Activated T-cell treated with anti-CD3 and anti-CD28 coated beads for 4 hours (primary cell): ENCODE measurements around the gene PIGW.

ENCODE experiments used
- DNase-seq: peaks from one replicate; pipeline ENCODE4 v3.0.0-alpha.2; 2020

Gene PIGW, protein sequence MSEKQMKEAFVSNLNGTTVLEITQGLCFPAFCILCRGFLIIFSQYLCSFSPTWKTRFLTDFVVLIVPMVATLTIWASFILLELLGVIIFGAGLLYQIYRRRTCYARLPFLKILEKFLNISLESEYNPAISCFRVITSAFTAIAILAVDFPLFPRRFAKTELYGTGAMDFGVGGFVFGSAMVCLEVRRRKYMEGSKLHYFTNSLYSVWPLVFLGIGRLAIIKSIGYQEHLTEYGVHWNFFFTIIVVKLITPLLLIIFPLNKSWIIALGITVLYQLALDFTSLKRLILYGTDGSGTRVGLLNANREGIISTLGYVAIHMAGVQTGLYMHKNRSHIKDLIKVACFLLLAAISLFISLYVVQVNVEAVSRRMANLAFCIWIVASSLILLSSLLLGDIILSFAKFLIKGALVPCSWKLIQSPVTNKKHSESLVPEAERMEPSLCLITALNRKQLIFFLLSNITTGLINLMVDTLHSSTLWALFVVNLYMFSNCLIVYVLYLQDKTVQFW

DNA sequence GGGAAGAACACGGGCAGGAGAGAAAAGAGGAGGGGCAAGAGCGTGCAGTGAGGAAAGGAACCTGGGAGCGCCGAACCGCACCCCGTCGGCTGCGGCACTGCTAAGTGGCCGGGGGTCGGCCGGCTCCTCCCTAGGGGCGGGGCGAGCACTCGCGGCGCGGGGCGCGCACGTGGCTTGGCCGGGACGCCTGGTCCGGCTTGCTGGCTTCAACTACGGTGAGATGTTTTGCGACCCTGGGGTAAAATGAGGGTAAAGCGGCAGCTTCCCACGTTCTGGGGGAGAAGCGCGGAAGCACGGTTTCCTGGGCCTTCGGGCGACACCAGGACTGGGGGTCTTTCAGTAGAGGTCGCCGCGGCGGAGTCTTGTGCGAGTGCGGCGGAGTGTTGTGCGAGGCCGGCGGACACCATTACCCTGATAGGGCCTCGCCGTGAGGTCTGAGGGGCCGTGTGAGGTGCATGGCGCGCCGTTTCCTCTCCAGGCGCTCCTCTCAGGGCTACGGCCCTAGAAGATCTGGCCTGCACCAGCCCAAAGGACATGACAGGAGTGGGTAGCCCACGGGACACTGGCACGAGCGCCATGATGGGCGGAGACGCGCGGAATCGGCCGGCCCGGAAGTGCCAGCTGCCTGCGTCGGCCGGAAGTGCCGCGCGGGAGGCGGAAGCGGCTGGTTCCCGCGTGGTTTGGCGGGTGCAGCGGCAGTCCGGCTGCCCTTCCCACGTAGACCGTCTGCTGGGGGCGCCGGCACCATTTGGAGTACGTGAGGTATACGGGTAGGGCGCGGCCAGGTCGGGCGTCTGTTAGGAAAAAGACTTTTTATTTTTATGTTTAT, at the start of gene PIGW, which contains the start of gene MYO19:
Gene PIGW, plus strand, starts transcription at position 148 of the 829 bp plus-strand sequence. CDS start 2,115 bp downstream, outside the sequence.
Gene MYO19, minus strand, starts transcription at position 29 of the 829 bp plus-strand sequence. CDS start 2,330 bp downstream, outside the sequence.
- DNase-seq = peak; percentile 76

DNA sequence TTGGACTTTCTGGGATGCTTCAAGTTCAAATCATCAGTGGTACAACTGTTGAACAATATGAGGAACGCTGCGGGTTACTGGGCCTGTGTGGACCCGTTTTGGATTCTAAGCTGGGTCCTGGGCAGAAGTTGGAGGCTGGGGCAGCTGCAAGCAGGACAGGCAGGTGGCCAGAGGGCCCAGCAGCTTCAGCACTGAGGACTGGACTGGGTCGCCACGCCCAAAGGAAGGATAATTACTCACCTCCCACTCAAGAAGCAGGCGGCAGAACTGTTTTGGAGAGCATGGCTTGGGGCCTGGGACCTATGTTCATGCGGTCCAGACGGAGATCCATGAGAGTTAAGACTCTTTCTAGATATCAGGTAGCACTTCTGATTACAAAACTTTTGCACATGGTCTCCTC, 49.8 kb upstream of the PIGW start:
- no peak for DNase-seq

DNA sequence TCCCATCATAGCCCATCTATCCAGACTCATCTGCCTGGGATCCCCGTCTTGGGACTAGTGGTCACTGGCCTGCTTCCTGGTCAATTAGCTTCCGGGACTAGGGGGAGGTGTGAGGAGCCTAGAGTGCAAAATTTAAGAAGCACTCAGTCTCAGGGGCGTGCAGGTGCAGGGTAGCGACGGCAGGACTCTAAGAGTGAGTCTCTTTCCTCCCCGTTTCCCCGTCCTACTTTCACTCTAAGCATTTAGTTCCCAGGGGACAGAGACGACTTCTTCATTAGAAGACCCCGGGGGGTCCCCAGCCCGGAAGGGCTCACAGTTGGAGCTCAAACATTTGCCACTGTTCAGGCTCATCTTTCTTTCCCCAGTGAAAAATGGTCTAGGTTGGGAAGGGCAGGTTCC, 49.0 kb upstream of the PIGW start:
- DNase-seq = no peak

DNA sequence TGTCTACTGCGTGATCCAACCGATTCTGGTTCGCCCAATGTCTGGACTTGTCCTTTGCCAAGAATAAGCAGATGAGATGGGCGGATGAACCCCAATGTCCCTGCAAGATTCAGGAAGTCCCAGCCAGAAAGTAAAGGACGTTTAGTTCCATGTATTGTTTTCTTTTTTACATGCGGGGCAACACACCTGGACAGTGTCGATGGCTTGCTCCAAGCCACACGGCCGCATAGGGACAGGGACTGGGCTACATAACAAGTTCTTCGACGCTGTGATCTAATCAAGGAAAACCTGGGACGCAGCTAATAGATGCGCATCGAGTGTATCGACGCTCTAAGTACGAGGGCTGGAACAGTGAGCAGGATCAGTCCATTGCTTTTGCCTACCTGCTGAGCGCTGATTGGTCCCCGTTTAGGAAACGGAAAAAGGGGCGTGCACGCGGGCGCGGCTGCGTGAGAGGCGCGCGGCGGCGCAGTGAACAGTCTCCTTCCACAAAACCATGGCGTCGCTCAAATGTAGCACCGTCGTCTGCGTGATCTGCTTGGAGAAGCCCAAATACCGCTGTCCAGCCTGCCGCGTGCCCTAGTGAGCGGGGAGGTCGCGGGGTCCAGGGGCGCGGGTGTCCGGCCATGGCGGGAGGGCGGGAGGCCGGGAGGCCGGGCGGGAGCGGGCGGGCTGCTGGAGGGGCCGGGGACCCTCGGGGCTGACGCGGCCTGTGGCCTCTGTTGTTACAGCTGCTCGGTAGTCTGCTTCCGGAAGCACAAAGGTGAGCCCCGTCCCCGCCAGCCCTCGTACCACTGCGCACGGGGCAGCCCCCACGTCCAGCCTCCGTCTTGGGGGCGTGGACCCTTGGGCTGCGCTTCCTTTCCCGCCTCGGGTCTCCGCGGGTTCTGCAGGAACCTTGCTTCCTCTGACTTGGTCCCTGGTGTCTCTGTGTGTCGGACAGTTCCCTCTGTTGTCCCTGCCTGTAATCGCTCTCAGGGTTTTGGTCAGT, 48.3 kb upstream of the PIGW start, which contains the start of gene ZNHIT3:
Gene ZNHIT3, plus strand, starts transcription at position 478 of the 991 bp plus-strand sequence. Its CDS starts 19 bp downstream, at position 497.
- DNase-seq = peak; percentile 81

DNA sequence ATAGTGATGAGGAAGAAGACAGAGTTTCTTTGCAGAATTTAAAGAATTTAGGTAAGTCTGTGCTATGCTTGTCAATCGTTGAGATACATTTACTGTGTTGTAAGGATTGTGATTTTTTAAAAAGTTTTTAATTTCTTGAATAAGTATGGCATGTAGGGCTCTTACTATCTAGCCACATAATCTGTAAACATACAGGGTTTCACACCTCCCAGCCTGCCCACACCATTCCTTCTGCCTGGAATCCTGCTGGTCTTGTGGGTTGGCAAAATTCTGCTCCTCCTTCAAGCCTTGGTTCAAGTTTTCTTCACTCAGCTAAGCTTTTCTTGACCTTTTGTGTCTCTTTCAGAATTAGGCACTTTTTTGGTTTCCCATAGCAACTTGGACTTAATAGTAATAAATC, 40.8 kb upstream of the PIGW start:
- DNase-seq = no peak

DNA sequence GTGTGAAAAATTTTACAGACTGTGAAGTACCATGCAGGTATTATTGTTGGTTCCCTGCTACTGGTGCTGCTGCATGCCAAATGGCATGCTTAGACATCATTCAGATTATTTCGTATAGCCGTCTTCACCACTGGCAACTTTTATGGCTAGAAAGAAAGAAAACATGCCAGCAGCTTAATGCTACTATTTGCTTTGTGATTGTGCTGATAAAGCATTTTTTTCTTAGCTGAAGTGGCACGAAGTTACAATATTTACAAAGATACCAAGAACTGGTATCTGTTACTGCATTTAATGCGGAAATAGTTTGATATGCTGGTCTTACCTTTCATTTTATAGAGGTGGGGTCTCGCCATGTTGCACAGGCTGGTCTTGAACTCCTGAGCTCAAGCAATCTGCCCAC, 40.1 kb upstream of the PIGW start:
- no peak for DNase-seq

DNA sequence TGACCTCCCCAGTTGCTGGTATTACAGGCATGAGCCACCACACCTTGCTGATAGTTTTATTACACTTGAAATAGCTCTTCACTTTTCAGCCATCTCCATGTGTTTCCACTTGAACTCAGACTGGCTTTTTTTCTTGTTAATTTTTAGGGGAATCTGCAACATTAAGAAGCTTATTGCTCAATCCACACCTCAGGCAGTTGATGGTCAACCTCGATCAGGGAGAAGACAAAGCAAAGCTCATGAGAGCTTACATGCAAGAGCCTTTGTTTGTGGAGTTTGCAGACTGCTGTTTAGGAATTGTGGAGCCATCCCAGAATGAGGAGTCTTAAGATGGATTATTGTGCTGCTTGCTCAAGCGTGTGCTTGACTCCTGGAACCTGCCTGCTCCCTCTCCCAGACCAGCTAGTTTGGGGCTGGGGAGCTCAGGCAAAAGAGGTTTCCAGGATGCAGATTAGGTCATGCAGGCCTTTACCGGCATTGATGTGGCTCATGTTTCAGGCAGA, 39.7 kb upstream of the PIGW start:
- no peak for DNase-seq

DNA sequence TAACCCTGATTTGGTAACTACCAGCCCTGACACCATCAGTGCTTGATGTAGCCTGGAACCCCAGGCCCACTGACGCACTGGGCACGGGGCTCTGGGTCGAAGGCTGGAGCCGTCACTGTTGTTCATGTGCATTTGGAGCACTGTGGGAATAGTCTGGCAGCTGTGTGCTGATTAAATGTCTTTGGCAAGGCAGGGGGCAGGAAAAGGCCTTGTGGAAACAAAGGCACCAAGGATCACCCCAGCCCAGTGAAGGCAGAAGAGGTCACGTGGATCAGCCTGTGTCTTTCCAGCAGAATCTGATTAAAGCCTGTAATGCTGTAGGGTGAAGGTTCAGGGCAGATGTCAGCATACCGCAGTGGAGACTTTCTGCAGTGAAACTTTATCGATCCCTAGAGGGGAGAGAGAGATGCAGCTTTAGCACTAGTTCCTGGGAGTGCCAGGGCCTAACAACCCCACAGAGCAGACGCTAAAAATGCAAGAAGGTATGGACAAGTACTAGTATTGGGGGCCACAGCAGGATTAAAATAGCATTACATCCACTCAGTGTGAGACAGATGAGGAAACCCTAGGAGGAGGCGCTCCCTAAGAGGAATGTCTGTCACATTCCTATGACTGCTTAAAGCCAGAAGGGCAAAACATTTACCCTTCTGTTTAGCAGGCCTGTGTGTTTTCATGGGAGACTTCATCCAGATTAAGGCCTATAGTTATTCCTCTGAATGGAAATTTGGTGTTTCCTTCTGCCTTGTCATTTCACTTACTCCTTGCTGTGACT, 38.6 kb upstream of the PIGW start:
- no peak for DNase-seq

DNA sequence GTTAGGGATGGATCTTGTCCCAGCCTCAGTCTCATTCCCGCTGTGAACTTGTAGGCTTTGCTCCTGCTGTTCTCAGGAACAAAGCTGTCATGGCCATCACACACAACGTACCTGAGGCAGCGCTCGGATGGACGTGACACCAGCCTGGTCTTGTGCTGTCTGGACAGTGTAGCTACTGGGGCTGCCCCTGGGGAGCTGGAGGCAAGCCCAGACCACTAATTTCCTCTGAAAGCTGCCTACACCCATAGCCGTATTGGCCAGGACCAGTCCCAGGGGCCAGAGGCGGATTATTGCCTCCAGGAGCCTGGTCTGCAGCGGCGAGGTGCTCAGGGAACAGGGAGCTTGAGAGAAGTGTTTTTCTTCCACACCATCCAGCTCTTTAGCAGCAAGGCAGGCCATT, 36.6 kb upstream of the PIGW start:
- DNase-seq = no peak

DNA sequence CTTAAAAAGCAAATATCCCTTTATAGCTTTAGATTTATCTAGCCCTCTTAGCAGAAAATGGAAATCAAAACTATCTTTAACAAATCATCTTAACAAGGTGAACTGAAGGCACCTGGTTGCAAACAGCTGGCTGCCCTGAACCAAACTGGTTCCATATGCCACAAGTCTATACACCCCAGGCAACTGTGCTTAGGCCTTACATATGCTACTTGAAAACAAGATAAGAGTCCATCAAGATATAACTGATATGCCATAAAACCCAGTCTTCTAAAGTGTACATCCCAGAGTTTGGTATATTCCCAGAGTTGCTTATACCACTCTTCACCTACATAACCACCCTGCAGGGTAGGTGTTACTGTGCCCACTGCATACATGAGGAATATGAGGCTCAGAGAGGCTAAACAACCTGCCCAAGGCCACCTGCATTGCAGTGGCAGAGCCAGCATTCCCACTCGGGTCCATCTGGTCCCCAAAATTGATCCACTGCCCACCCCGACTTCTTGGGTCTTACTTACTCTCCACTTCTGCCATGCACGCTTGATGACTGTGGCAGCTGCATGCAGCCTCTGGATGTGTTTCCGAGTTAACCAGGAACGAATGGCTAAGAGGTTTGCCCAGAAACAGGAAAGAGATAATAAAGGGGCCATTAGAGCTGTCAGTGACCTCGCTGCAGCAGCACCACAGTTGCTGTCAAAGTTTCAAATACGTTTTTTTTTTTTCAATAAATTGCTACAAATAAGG, 36.1 kb upstream of the PIGW start:
- no peak for DNase-seq

DNA sequence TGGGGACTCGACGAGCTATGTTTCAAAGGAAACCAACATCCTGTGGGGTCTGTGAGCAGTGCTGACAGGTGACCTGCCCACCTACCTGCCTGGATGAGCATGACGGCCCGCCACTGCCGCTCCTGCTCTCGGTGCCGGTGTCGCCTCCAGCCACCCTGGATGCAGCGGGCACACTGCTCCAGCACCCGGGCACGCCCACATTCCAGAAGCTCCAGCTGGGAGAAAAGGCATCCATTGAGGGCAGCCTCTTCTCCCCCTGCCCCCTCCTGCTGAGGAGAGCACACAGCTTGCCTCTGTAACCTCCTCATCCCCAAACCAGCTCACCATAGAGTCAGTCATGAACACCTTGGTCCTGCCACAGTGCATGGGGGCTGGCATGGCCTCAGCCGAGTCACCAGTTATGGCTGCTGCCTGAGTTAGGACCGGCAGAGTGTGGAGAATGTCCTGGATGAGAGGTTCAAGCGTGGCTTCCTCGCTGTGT, 34.0 kb upstream of the PIGW start:
- DNase-seq = no peak

DNA sequence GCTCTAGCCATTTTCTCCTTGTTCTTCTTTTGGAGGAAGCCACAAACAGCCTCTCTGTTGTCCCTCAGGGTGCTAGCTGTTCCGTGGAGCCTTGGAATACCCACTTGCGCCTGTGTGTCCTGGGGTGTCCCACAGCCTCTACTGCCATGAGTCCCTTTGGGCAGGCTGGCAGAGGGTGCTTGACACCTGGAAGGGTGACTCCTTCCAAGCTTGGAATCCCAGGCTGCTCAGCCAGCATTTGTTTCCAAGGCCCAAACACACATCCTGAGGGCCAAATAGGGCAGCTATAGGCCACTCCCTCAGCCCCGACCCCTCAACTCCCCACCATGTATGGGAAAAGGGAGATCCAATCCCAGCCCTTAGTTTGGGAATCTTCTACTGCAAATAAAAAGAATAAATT, 33.4 kb upstream of the PIGW start:
- DNase-seq = no peak

DNA sequence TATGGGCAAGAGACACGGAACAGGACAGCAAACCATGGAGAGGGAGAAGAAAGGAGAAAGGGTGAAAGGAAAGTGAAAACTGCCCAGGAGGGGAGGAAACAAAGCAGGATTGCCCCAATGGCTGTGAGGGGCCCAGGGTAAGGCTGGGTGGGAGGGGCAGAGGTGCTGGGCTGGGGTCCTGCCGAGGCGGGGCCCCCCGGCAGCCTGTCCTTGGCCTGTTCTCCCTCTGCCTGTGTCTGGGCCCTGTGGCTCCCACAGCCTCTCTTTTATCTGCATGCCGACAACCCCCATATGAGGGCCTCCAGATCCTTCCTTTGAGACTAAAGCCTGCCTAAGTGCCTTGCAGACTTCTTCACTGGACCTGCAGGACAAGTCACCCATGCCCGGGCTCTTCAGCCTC, 32.8 kb upstream of the PIGW start:
- no peak for DNase-seq

DNA sequence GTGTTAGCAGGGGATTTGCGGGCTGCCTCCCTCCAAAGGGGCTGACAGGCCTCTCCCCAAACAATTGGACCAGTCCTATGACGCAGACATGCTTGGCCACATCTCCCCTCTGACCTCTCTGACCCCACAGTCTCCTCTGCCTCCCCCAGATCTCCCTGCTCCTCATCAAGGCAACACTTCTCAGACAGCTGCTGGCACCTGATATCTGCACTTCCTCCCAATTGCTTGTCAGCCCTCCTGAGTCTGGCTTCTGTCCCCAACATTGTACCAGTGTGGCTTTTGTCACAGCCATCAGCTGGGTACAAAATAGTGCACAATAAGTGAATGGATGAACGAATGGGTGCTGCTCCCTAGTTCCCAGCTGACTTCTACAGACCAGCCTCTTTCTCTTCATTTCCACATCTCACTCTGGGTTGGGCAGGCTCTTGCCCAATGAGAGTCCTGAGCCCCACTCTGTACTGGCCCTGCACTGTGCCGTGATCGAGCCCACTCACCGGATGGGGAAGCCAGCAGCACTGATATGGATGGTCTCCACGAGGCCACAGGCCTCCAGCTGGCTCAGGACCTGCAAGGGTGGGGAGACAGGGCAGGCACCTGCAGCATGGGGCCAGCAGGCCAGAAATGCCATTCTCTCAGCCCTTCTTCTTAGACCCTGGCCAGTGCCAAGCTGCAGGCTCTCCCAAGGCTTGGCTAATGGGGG, 31.2 kb upstream of the PIGW start:
- DNase-seq = no peak

DNA sequence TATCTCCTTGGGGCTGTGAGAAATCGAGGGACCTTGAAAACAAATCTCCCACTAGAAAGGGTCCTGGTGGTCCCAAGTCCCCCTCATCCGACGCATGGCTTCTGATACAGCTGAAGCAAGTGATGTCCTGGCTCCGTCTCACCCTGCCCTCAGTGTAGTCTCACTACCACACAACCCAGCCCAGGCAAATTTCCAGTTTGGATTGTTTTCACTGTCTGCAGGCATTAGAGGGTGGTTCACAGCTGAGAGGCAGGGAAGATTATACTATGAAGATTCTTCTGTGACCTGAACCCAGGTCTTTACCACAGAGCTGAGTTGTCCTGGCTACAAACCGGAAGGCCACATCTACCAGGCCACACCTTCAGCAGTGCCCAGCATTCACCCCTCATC, 30.6 kb upstream of the PIGW start:
- DNase-seq = no peak

DNA sequence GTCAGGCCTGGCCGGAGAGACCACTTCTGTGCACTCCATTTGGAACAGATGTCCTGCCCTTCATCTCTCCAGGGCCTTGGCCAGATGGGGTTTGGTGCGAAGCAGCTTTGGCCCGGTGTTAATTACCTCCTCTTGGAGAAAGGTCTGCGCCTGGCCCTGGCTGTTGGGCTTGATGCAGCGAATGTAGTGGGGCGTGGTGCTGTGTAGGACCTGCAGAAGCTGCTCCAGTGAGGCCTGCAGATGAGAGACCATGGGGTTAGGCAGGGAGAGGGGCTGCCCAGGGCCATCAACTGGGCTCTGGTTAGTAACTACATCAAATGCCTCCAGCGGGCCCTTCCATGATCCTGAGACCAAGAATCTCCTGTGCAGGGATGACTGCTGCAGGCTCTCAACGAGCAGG, 29.6 kb upstream of the PIGW start:
- DNase-seq = no peak

DNA sequence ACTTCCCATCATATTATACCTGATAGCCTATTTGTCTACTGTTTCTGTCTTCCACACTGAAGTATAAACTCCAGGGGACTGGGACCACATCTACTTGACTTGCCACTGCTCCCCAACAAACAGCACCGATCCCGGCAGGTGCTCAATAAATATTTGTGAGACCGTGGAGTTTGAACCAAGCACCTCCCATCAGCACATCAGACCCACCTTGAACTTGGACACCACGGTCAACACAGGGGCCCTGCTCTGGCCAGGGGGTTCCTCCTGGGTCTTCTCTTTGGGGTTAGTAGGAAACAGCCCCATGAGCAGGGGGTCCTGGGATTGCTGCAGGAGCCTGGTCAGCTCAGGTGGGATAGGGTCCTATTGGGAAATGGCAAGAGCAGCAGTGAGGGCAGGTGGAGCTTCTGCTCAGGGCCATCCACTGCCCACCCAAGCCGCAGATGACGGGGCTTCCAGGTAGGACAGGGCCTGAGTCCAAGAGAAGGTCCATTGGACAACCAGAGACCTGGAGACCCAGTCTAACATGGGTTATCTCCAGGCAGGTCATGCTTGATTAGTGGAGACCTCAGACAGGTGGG, 28.4 kb upstream of the PIGW start:
- no peak for DNase-seq

DNA sequence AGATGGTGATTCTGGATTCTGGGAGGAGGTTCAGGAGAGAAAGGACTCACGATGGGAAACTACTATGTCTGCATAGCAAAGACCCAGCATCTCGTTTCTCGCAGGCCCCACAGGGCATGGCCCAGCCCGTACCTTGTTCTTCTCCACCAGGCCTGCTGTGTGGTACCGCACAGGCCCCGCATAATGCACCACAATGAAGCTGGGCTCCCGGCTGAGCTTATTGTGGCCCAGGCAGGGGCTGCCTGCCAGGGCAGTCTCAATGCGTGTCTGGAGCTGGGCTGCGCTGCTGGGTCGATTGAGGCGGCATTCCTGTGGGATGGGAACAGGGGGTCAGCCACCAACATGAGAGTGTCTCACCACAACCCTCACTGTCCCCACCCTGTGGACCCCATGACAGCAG, 28.0 kb upstream of the PIGW start:
- no peak for DNase-seq

DNA sequence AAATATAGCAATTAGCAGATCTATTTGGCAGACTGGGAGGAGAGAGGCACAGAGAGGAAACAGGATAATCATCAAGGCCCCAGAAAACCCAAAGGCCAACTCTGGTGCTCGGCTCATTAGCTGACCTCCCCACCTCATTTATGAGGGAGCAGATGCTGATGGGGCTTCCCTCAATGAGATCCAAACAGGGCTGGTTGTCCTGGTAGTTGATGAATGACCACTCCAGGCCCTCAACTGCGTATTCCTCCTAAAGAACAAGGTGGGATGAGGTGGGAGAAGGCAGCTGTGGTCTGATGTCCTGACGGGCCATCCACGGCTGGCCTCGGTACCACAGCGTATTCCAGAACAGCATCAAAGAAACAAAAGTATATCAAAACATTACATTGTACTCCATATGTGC, 27.5 kb upstream of the PIGW start:
- no peak for DNase-seq
